DND-41 (cell line): ENCODE data around the gene PDIA6.
"Not testable (repeated sequence)": the region's sequence is repeated elsewhere in the genome, so short reads cannot be mapped to it uniquely, and the experiment has no call there.

Source experiments
- ATAC-seq: fragments of 200-7000 bp; cut with Tn5 transposase; 3 replicates; pipeline ENCODE4 v1.9.1; 2021; ENCODE audit warnings: low read depth; ENCODE audit not compliant: insufficient read depth
- DNase-seq: peaks from one replicate; pipeline ENCODE4 v3.0.0-alpha.2; 2020
- H2AFZ ChIP-seq: 2 replicates; pipeline ENCODE4 v1.6.0; 2012; ENCODE audit warnings: low read depth, low read length
- H3K27ac ChIP-seq: 2 replicates; pipeline ENCODE4 v1.5.1; 2012; ENCODE audit warnings: low read length, inconsistent platforms
- H3K27me3 ChIP-seq: fragments of 200-600 bp; sonication (generic); 2 replicates; pipeline ENCODE4 v1.6.0; 2012; ENCODE audit warnings: low read length, mild to moderate bottlenecking, inconsistent platforms; ENCODE audit not compliant: insufficient read depth, poor library complexity
- H3K36me3 ChIP-seq: 2 replicates; pipeline ENCODE4 v1.5.1; 2012; ENCODE audit warnings: low read length, inconsistent platforms; ENCODE audit not compliant: insufficient read depth
- H3K4me1 ChIP-seq: 2 replicates; pipeline ENCODE4 v1.5.1; 2012; ENCODE audit warnings: mild to moderate bottlenecking, low read length; ENCODE audit not compliant: insufficient read depth
- H3K4me2 ChIP-seq: 2 replicates; pipeline ENCODE4 v1.6.0; 2012; ENCODE audit warnings: mild to moderate bottlenecking, moderate library complexity, low read length, inconsistent platforms; ENCODE audit not compliant: insufficient read depth
- H3K4me3 ChIP-seq, 2 experiments: fragments of 200-600 bp in 1 of 2; shearing (Covaris generic) in 1 of 2; 2 replicates each; pipeline ENCODE4 v1.5.1; 2012 to 2016; ENCODE audit warnings: inconsistent platforms in 2 of 2, low read length in 2 of 2, mild to moderate bottlenecking in 2 of 2, low read depth in 1 of 2, moderate library complexity in 1 of 2
- H3K79me2 ChIP-seq: 2 replicates; pipeline ENCODE4 v1.6.0; 2012; ENCODE audit warnings: low read length, inconsistent platforms; ENCODE audit not compliant: insufficient read depth
- H3K9ac ChIP-seq: 2 replicates; pipeline ENCODE4 v1.6.0; 2012; ENCODE audit warnings: low read depth, mild to moderate bottlenecking, inconsistent platforms, low read length, moderate library complexity
- H3K9me3 ChIP-seq: 2 replicates; pipeline ENCODE4 v1.5.1; 2012; ENCODE audit warnings: low read length, moderate library complexity, mild to moderate bottlenecking, inconsistent platforms; ENCODE audit not compliant: insufficient read depth, severe bottlenecking
- H4K20me1 ChIP-seq: 2 replicates; pipeline ENCODE4 v1.6.0; 2012; ENCODE audit warnings: low read length; ENCODE audit not compliant: insufficient read depth
- CTCF ChIP-seq: IDR thresholded peaks from 2 replicates; pipeline ENCODE4 v1.5.1; 2012; ENCODE audit warnings: borderline replicate concordance, low read length, moderate library complexity, mild to moderate bottlenecking; ENCODE audit not compliant: poor library complexity, severe bottlenecking; ENCODE audit errors: extremely low read depth
- EZH2 ChIP-seq: IDR thresholded peaks from 3 replicates; pipeline ENCODE4 v1.6.1; 2012; ENCODE audit warnings: borderline replicate concordance, low read depth, mild to moderate bottlenecking, moderate library complexity, low read length, inconsistent platforms; ENCODE audit not compliant: severe bottlenecking

PDIA6 gene

GRCh38 chr2:10784719-10785118 is 27.9 kb downstream of the PDIA6 start:
- no peaks in the 10 kb centered on the region for H3K9me3 ChIP-seq
- H3K4me3 ChIP-seq = no peak overlapping the region
- no peak overlapping the region for H3K4me2 ChIP-seq
- no peak for TF ChIP-seq EZH2
- TF ChIP-seq CTCF = no peak
- peaks cover 94% of the 10 kb centered on the region for H3K36me3 ChIP-seq
- no peak overlapping the region for H3K9ac ChIP-seq
- H4K20me1 ChIP-seq = no peaks in the 10 kb centered on the region; the same call in 1 of the 2 replicates
- no peaks in the 10 kb centered on the region for H3K79me2 ChIP-seq
- no peaks in the 10 kb centered on the region for H3K4me1 ChIP-seq
- DNase-seq (no peak), ATAC-seq (no peak)
- no peaks in the 10 kb centered on the region for H3K27me3 ChIP-seq
- H2AFZ ChIP-seq = no peak overlapping the region
- H3K27ac ChIP-seq = no peak overlapping the region

DNA sequence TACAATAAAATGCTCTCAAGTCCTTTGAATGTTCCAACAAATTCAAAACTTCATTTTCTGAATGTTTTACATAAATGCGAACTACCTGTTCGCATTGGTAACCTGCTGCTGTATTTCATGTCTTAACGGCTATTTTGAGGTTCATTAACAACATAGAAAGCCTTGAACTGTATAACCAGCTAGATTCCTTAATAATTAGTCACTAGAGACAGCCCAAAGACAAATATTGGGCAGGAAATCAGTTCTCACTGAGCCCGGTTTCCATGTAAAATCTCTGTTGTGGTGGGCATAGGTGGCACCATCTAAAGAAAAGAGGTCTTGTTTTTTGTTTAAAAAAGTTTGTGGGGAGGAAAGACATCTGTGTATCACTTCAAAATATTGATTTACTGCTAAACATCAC is 29.2 kb downstream of the PDIA6 start:
- H3K9me3 ChIP-seq = no peaks in the 10 kb centered on the region
- ATAC-seq (no peak), DNase-seq (no peak)
- H3K9ac ChIP-seq = no peak overlapping the region
- no peak overlapping the region for H3K27ac ChIP-seq
- H4K20me1 ChIP-seq = peaks cover 5% of the 10 kb centered on the region
- H3K4me2 ChIP-seq = no peak overlapping the region
- TF ChIP-seq CTCF (no peak), EZH2 (no peak)
- H3K4me1 ChIP-seq = no peaks in the 10 kb centered on the region
- H2AFZ ChIP-seq = no peak overlapping the region
- peaks cover 85% of the 10 kb centered on the region for H3K36me3 ChIP-seq
- no peak overlapping the region for H3K4me3 ChIP-seq
- H3K79me2 ChIP-seq = no peaks in the 10 kb centered on the region
- no peaks in the 10 kb centered on the region for H3K27me3 ChIP-seq

GRCh38 chr2:10781746-10782145 is 30.8 kb downstream of the PDIA6 start:
- H2AFZ ChIP-seq = no peak overlapping the region
- H4K20me1 ChIP-seq = peaks cover 14% of the 10 kb centered on the region
- no peaks in the 10 kb centered on the region for H3K27me3 ChIP-seq
- ATAC-seq (no peak), DNase-seq (no peak)
- H3K36me3 ChIP-seq = peaks cover 77% of the 10 kb centered on the region
- H3K27ac ChIP-seq = no peak overlapping the region
- TF ChIP-seq CTCF (no peak), EZH2 (no peak)
- H3K4me3 ChIP-seq = no peak overlapping the region
- H3K9me3 ChIP-seq = no peaks in the 10 kb centered on the region
- H3K4me2 ChIP-seq = no peak overlapping the region
- no peaks in the 10 kb centered on the region for H3K79me2 ChIP-seq
- H3K4me1 ChIP-seq = no peaks in the 10 kb centered on the region
- no peak overlapping the region for H3K9ac ChIP-seq

GRCh38 chr2:10780821-10781220 is 31.8 kb downstream of the PDIA6 start:
- not testable (repeated sequence) for DNase-seq, H3K27me3 ChIP-seq, H3K9ac ChIP-seq, H3K4me1 ChIP-seq, H3K79me2 ChIP-seq, H3K4me2 ChIP-seq, H3K27ac ChIP-seq, H2AFZ ChIP-seq, H3K4me3 ChIP-seq, H3K9me3 ChIP-seq, ATAC-seq
- peaks cover 69% of the 10 kb centered on the region for H3K36me3 ChIP-seq
- peaks cover 14% of the 10 kb centered on the region for H4K20me1 ChIP-seq
